GM21528 (cell line): ENCODE data around the gene PRDM16.

Source experiments
- ATAC-seq: cut with Tn5 transposase; IDR thresholded peaks from one replicate; pipeline ENCODE4 v1.9.1; 2021; ENCODE audit warnings: mild to moderate bottlenecking, moderate library complexity; ENCODE audit not compliant: unreplicated experiment, low FRiP score

PRDM16 gene

DNA sequence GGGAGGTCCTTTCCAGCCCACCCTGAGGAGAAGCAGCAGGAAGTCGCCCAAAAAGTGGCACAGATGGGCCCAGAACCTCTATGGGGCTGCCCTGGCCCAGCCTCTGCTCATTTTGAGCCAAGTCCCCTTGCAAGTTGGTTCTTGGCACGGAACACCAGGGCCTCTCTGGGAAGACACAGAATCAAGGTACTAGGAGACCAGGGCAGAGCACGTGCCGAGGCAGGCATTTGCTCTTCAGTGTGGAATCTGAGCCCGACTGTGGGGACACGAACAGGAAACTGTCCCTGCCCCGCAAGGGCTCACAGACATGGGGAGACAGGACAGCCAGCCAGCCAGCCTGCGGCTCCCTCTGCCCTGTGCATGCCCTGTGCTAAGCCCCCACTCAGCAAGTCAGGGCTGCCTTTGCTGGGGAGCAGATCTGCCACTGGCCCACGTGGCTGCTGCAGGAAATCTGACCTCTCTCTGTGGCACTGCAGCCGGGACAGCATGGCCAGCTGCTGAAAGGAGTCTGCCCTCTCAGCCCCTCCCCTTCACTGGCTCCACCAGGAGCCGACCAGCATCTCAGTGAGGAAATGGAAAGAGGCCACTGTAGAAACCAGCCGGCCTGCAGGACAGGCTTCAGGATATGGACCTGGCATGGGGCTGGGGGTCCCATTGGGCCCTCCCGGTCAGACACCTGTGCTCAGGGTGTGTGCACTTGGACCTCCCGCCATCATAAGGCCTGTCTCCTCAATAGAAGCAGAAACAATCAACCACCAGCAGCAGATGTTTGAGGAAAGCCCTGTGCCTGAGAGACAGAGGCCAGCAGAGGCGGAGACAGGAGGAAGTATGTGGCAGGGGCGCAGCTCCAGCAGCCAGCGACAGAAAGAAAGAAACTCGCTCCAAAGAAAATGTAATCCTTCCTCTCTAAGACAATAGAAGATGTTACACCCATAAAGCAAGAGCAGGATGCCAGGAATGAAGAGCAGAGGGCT, 389.2 kb downstream of the PRDM16 start:
- no peak for ATAC-seq

DNA sequence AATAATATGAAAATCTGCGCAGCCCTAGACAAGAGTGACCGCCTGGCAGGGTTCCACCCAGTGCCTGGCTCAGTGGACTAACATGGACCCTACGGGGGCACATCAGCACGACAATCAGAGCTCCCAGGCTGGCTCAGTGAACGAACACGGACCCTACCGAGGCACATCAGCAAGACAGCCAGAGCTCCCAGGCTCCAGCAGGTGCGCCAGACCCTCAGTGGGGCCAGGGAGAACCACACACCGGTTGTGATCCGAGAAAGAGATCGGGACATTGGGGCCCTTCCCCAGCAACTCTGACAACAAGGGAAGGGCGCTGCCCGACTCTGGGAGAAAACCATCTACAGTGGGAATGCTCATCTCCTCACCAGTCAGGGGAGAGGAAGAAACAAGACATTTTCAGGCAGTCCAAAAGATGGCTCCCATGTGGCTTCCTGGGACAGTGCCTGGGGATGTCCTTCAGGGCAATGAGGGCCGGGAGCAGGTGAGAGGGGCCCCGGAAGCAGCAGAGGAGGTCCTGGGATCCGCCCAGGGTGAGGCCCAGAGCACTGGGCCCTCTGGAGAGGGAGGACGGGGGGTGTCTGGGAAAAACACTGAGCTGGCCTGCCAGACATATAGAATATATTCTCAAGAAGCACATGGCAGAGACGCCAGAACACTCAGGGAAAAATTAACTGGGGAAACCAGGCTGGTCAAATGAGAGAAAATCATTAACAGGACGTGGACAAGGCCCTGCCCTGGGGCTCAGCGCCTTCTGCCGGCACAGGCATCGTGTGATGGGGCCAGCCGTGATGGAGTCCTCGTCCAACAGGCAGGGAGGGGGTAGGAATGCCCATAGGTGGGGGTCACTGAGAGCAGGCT, 390.3 kb downstream of the PRDM16 start:
- ATAC-seq, result no peak

DNA sequence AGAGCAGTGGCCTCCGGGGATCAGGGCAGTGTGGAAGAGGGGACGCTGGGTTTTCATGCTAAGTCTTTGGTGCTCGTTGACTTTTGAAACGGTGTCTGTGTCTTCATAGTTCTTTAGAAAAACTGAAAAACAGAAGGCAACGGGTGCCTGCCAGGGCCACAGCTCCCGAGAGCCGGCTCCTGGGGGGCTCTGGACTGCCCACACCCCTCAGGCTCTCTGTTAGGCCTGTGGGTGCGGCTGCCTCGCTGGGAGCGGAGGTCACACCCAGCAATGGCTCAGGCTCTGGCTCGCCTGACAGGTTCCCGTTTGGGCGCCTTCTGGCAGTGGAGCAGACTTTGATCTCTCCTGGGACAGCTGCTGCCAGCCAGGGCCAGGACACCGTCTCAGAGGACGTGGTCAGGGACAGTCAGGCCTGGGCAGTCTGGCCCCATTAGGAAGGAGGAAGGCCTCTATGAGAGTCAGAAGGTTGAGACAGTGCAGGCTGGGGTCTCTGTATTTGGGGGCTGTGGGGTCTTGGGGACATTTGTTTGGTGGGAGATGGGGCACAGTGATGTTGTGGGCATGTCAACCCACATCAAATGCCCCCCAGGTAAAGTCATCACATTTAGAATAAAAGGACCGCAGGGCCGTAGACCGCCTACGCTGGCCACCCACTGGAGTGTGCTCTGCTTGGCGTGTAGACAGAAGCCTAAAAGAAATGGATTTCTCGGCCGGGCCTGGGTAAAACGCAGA, 391.1 kb downstream of the PRDM16 start:
- ATAC-seq, result no peak

DNA sequence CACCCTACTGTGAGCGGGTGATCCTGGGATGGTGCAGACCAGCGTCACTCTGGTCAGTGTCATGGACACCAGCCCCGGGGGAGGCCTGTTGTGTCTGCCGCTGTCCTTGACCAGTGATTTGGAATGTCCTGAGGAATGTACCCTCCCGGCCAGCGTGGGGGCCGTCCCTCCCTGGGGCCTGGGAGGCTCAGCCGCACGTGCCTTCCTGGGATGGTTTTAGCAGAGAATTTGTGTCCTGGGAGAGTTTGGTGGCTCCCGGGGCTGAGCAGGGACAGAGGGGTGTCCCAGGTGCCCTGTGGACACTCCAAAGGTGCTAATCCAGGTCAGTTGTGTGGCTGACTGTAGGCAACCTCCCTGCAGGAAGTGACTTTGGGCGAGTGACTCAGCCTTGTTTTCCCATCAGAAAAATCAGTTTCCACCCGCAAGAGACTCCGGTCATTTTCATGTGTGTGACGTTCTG, 391.7 kb downstream of the PRDM16 start:
- ATAC-seq, result no peak

DNA sequence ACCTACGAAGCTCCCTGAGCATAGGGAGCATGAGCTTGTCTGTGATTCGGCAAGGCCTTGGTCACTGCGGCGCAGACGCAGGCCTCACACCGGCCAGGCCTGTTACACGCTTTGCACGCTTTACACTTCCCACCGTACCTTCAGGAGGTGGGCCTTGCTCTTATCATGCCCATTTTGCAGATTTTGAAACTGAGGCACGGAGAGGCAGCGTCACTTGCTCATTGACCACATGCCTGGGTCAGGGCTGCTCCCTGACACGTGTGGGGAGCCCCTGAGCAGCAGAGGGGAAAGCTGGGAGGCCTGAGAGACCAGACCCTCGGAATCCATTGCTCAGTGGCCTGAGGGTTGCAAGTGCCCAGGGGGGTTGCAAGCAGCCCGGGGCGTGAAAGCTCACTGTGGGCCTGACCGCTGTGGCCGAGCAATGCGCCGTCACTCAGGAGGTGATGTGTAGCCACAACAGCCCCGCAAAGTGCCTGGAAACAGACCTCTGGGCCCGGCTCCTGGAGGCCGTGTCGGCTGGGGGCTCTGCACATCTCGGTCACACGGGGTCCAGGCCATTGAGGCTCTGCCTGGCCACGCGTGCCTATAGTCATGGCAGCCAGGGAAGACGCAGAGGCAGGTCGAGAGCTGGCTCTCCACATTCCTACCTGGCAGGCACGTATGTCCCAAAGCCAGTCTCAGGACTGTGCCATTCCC, 392.4 kb downstream of the PRDM16 start:
- no peak for ATAC-seq

DNA sequence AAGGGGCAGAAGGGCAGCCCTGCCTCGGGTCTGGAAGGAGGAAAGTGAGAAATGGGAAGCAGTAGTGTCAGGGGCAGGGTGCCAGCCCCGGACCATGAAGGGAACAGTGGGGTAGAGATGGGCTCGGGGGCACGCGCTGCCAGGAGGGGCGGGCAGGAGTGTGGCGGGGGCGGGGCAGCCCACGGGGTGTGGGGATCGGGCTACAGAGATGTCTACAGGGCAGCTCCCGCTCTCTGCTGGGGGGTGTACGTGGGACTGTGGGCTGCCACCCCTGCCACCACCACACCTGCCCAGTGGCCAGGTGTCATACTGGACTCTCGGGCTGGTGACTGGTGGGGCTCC, 392.9 kb downstream of the PRDM16 start:
- no peak for ATAC-seq

DNA sequence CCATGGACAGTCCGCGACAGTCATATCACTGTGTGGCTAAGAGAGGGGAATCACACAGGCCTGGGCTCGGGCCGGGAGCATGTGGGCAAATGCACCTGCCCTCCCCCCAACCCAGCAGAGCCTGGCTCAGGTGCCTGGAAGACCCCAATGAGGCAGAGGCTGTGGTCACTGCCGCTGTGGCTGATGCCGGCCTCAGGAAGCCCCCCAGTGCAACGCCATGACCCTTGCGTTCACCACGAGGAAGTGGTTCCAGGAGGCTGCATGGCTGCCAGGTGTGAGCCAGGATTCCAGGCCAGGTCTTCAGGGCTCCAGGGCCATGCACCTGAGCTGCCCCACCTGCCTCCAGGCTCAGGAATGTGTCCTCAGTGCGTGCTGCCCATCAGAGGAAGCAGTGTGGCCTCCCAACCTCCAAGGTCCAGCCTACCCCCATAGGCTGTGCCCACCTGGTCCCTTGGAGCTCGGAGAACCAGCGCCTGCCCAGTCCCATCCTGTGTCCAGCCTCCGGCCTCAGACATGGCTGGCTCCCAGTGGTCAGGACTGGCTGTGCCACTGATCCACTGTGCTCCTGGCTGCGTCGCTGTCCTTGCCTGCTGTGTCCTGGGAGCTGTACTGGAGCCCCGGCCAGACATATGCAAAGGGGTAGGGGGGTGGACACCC, 393.5 kb downstream of the PRDM16 start:
- ATAC-seq, result no peak

DNA sequence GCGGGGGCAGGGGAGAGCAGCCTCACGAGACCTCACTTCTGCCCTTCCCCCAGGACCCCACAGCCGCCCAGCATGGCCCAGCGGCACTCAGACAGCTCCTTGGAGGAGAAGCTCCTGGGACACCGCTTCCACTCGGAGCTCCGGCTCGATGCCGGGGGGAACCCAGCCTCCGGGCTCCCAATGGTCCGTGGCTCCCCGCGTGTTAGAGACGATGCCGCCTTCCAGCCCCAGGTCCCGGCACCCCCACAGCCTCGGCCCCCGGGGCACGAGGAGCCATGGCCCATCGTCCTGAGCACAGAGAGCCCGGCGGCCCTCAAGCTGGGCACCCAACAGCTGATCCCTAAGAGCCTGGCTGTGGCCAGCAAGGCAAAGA, 394.0 kb downstream of the PRDM16 start:
- ATAC-seq, result no peak

DNA sequence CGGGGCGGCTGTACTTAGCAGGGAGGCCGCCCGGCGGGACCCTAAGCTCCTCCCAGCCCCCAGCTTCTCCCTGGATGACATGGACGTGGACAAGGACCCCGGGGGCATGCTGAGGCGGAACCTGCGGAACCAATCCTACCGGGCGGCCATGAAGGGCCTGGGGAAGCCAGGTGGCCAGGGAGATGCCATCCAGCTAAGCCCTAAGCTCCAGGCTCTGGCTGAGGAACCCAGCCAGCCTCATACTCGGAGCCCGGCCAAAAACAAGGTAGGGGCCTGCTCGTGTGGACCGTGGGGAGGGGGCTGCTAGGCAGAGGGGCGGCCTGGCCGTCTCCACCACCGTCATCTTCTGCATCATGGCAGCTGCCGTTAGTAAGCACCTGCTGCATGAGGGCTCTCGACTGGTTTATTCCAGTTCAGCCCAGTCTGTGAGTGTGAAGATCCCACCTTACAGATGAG, 394.4 kb downstream of the PRDM16 start:
- no peak for ATAC-seq

DNA sequence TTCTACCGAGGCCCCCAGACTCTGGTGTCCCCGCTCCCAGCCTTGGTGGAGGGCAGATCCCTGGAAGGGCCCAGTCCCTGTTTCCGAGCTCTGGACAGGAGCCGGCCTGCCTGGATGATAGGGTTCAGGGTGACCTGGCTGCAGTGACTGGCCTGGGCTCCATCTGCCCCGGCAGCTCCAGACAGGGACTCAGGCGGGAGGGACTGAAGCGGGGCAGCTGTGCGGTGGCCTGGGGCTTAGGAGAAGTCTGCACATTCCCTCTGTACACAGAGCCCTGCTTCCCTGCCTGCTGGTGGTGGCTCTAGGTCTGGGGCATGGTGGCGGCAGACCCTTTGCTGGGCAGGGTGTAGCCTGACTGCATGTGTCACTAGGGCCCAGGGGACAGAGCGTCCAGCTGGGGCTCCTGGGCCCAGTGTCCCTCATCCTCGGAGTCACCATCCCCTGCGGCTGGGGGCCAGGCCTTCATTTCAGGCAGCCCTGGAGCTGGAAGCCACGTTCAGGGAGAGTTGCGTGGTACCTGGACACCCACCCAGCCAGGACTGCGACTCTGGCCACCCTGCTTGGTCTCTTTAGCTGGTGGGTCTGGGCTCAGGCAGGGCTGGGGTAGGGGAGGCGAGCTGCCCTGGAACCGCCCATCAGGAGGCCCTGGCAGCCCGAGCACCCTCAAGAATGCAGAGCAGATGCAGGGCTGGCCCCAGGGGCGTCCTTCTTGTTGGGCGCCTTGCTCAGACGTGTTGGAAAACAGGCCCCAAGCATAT, 395.1 kb downstream of the PRDM16 start:
- ATAC-seq, result no peak

DNA sequence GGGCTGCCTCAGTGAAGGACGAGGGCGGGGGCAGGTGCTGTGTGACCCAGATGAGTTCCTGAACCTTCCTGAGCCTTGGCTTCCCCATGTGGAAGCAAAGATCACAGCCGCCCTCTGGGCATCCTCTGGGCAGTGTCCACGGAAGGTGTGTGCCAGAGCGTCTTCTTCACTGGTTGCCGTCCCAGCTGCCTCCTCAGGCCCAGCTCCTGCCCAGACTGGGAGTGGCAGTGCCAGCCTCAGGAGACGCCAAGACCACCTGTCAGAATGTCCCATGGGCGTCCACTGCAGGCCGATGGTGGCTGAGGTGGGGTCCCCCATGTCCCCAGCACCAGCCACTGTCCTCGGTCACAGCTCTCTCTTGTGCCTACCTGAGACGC, 395.6 kb downstream of the PRDM16 start:
- no peak for ATAC-seq

DNA sequence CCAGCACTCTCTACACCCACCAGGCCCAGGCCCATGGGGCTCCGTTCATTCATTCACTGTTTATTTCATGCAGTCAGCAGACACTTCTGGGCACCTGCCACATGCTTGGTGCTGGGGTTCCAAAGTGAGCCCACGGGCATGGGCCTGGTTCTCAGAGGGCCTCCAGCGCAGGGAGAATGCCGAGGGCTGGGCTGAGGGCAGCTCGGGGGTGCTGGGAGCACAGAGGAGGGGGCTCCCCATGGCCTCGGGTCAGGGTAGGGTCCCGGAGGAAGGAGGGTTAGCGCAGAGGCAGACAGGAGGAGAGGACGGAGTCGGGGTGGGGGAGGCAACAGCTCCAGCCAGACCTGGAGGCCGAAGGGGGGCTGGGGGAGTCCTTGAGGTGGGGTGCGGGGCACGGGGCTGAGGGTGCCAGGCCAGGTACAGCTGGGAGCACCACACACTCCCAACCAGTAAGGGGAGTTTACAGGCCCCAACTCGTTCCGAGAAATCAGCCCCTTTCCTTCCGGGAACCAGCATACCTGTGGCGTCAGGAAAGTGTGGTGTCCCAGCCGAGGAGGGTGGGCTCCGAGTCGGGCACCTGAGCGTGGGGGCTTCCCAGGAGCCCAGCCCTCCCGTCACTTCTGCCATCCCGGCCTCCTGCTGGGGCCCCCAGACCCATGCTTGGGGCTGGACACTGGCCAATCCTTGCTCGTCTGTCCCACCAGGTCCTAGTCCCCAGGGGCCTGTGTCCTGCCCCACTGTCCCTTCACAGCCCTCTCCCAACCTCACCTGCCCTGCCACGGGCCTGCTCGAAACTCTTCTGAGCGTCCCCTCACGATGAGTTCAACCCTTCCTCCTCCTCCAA, 396.3 kb downstream of the PRDM16 start:
- ATAC-seq, result no peak

DNA sequence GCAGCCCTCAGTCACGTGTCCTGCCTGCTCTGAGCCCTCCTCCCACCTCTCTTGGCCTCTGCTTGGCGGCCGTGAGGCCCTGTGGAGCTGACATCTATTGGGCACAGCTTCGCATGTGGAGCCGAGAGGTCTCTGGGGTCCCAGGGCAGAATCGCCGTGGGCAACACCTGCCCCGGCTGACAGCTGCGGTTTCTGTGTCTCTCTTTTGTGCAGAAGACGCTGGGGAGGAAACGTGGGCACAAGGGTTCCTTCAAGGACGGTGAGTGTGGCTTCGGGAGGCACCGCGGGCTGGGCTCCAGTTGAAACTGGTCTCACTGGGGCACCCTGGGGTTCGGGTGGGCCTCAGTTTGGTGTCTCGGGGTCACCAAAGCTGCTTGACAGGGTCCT, 396.9 kb downstream of the PRDM16 start:
- no peak for ATAC-seq

DNA sequence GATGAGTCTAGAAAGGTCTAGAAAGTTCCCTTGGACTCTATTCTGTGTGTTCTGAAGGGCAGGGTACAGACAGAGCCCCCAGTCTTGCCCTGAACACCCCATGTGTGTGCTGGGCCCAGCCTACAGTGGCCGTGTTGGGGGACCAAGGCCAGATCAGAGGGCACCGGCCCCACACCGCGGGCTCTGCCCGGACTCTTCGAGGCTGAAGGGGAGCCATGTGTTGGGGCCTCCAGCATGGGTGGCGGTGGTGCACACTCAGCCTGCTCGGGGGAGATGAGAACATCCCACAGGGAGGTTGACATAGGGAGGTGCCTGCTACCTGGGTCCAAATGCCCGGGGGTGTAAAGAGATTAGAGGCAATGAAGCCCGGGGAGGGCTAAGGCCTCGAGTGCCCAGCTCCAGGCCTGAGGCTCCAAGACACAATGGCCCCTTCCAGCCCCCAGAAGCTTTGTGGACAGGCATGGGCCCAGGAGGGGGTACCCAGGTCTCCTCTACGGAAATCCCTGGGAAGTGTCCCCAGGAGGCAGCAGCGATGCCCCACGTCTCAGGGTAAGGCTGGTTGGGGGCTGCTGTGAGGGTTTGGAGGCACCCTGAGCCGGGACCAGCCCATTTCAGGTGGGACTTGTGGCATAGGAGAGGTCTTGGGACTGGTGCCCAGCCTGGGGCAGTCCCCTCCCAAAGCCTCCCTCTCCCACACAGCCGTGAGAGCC, 397.5 kb downstream of the PRDM16 start:
- ATAC-seq, result no peak

DNA sequence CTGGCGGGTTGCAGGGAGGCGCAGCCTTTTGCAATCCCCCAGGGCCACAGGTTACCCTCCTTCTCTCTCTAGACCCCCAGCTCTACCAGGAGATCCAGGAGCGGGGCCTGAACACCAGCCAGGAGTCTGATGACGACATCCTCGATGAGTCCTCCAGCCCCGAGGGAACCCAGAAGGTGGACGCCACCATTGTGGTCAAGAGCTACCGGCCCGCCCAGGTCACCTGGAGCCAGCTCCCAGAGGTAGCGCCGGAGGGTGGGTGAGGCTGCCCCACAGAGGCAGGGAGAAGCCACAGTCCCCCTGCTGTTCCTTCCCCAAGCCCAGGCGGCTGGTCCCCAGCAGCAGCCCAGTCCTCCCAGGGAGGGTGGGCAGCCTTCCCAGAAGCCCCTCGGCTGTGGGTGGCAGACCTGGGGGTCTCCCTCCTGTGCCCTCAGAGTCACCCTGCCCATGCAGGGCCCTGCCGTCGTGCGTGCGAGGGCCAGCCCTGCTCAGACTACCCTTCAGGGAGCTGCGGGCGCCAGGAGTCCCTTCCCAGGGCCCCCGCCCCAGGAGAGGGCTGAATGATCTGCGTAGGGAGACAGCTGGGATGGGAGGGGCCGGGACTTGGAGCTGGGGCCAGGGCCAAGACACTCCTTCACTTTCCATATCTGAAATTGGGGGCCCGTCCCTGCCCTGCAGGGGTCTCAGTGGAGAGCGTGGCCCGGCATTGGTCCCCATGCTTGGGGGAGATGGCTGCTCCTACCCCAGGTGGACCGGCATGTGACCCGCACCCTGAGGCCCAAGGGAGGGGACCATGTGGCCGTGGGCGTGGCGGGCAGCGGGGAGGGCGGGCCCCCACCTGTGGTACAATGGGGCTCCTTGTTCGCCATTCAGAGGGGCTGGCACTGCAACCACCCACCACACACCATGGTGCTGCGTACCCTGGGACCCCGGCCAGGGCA, 398.4 kb downstream of the PRDM16 start:
- ATAC-seq, result no peak
